ENCODE results near the gene PRR14. TPM values are rescaled to one million over a fixed set of nuclear protein-coding genes. Genes with fewer than 3 reads are reported as not detected.

Gene PRR14
- polyA plus RNA-seq, 1 of the 3 experiments (the other 2 are of a cell fraction) = 13.5 TPM

GRCh38 chr16:30645727-30646126, 5.0 kb upstream of the PRR14 start:
- Histone ChIP-seq H2AFZ (ENCODE audit: low read depth) (no peak overlapping the region), H3K9ac (no peak overlapping the region), H3K79me2 (ENCODE audit: insufficient read depth) (no peaks in the 10 kb centered on the region), H3K27ac (ENCODE audit: low read depth in 2 of 2, low read length in 1 of 2) (no peak overlapping the region), H3K4me1 (ENCODE audit: control insufficient read depth in 1 of 2, insufficient read depth in 2 of 2, low read depth in 1 of 2, low read length in 1 of 2) (peaks cover 0 to 6% of the 10 kb centered on the region in 2 experiments; a peak in 1 of 4 replicates), H3K4me3 (ENCODE audit: low read depth in 2 of 2, low read length in 1 of 2) (no peak overlapping the region), H3K4me2 (no peak overlapping the region), H3K27me3 (ENCODE audit: insufficient read depth) (no peaks in the 10 kb centered on the region), H3K36me3 (replicated peaks in 1 of 2; ENCODE audit: control insufficient read depth in 1 of 2, insufficient read depth in 2 of 2, low read length in 1 of 2) (no peaks in the 10 kb centered on the region), H3K9me2 (no peaks in the 10 kb centered on the region), H3K9me3 (no peaks in the 10 kb centered on the region), H3F3A (replicated peaks; ENCODE audit: insufficient read depth) (peaks cover 4% of the 10 kb centered on the region), H4K20me1 (ENCODE audit: insufficient read depth) (no peaks in the 10 kb centered on the region)
- DNase-seq = no peak
- ChIA-PET POLR2A (interaction anchor here (0.6 kb wide), 1 partner anchor 11 kb away, joined by 5 read pairs; no protein-coding TSS in a partner anchor), CTCF (interaction anchor here (0.6 to 1.9 kb wide), 3 partner anchors 10 to 48 kb away, joined by 3 to 6 read pairs (median 3); no protein-coding TSS in a partner anchor)
- TF ChIP-seq RCOR1 (IDR thresholded peaks at IDR 0.05; ENCODE audit: low read length) (no peak), MEF2A (IDR thresholded peaks at IDR 0.05; ENCODE audit: borderline replicate concordance, low read depth) (no peak), RFX5 (IDR thresholded peaks at IDR 0.05; ENCODE audit: low read length) (no peak), ELF1 (IDR thresholded peaks at IDR 0.05) (no peak)
- WGBS (ENCODE audit: low lambda C conversion rate) = 65% methylated on average over 6 of the region's 6 CpGs

- H3K27me3 ChIP-seq (ENCODE audit: insufficient read depth) = no peaks in the 10 kb centered on the region
- TF ChIP-seq MEF2A (IDR thresholded peaks at IDR 0.05; ENCODE audit: borderline replicate concordance, low read depth) = no peak
- TF ChIP-seq RAD21 (IDR thresholded peaks at IDR 0.05; ENCODE audit: low read length) = no peak
- TF ChIP-seq REST (IDR thresholded peaks at IDR 0.05; ENCODE audit: low read depth, low read length) = no peak
- TF ChIP-seq POLR2AphosphoS5 (IDR thresholded peaks at IDR 0.05; ENCODE audit: low read depth, low read length) = no peak
- no peak for TF ChIP-seq MXI1 (IDR thresholded peaks at IDR 0.05; ENCODE audit: low read depth, low read length)
- no peak for TF ChIP-seq SIN3A (IDR thresholded peaks at IDR 0.05; ENCODE audit: borderline replicate concordance, low read depth, low read length)
- no peak for TF ChIP-seq PBX3 (IDR thresholded peaks at IDR 0.05)
- H3K79me2 ChIP-seq (ENCODE audit: insufficient read depth) = peaks cover 10% of the 10 kb centered on the region
- no peak overlapping the region for H3K4me3 ChIP-seq (ENCODE audit: low read depth in 2 of 2, low read length in 1 of 2)
- no peaks in the 10 kb centered on the region for H4K20me1 ChIP-seq (ENCODE audit: insufficient read depth)
- peaks cover 4% of the 10 kb centered on the region for H3F3A ChIP-seq (replicated peaks; ENCODE audit: insufficient read depth)
- no peaks in the 10 kb centered on the region for H3K9me2 ChIP-seq
- CTCF ChIA-PET = interaction anchor here (1.2 kb wide), 1 partner anchor 217 kb away, joined by 3 read pairs; the partner anchor contains the start of gene DCTPP1
- peaks cover 4 to 10% of the 10 kb centered on the region in 2 experiments for H3K4me1 ChIP-seq (ENCODE audit: control insufficient read depth in 1 of 2, insufficient read depth in 2 of 2, low read depth in 1 of 2, low read length in 1 of 2)
- H3K9ac ChIP-seq = no peak overlapping the region
- no peak overlapping the region for H3K4me2 ChIP-seq
- no peak overlapping the region for H2AFZ ChIP-seq (ENCODE audit: low read depth)
- H3K9me3 ChIP-seq = no peaks in the 10 kb centered on the region
- DNase-seq = no peak
- no peak overlapping the region for H3K27ac ChIP-seq (ENCODE audit: low read depth in 2 of 2, low read length in 1 of 2)
- no peaks in the 10 kb centered on the region for H3K36me3 ChIP-seq (replicated peaks in 1 of 2; ENCODE audit: control insufficient read depth in 1 of 2, insufficient read depth in 2 of 2, low read length in 1 of 2)
- 39% methylated on average over 1 of the region's 1 CpG for WGBS (ENCODE audit: low lambda C conversion rate)
- POLR2A ChIA-PET = no interaction called here
Observed at GRCh38 chr16:30647274-30647571, 3.5 kb upstream of the PRR14 start.

Measured in SK-N-SH (cell line).